HUES6 (cell line): ENCODE measurements around the gene FITM2.
"Not testable (repeated sequence)": the region's sequence is repeated elsewhere in the genome, so short reads cannot be mapped to it uniquely, and the experiment has no call there.

ENCODE experiments used
- H3K27ac ChIP-seq: 2 replicates; pipeline ENCODE4 v1.7.0; 2013; ENCODE audit warnings: low read depth, mild to moderate bottlenecking, low read length, inconsistent platforms
- H3K27me3 ChIP-seq: 2 replicates; pipeline ENCODE4 v1.6.1; 2013; ENCODE audit warnings: low read length; ENCODE audit not compliant: control insufficient read depth, insufficient read depth
- H3K36me3 ChIP-seq: 2 replicates; pipeline ENCODE4 v1.6.1; 2013; ENCODE audit warnings: low read length; ENCODE audit not compliant: control insufficient read depth, insufficient read depth
- H3K4me1 ChIP-seq: 2 replicates; pipeline ENCODE4 v1.6.1; 2013; ENCODE audit warnings: low read length; ENCODE audit not compliant: control insufficient read depth, insufficient read depth
- H3K4me3 ChIP-seq: 2 replicates; pipeline ENCODE4 v1.5.1; 2013; ENCODE audit warnings: low read depth, low read length
- H3K9ac ChIP-seq: one replicate; pipeline ENCODE4 v1.6.1; 2013; ENCODE audit warnings: mild to moderate bottlenecking, low read length
- H3K9me3 ChIP-seq: 2 replicates; pipeline ENCODE4 v1.6.1; 2013; ENCODE audit warnings: low read depth, low read length; ENCODE audit not compliant: control insufficient read depth, insufficient read depth

Gene FITM2

DNA sequence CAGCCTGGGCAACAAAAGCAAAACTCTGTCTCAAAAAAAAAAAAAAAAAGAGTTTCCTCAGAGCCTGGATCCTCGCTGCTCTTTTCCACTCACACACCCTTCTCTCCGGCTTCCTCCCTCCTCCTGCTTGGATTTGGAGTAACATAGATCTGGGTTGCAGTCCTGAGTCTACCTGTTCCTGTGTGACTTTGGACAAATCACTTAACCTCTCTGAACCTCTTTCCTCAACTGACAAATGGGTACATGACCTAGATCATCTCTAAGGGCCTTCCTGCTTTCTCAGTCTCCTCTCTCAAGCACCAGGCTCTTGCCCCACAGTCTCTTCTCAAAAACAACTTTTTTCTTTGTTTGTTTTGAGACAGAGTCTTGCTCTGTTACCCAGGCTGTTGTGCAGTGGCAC, 20.2 kb upstream of the FITM2 start:
- Histone ChIP-seq H3K36me3 (no peaks in the 10 kb centered on the region), H3K4me3 (no peak overlapping the region), H3K9ac (no peak overlapping the region), H3K4me1 (peaks cover 10% of the 10 kb centered on the region; the same call in 1 of the 2 replicates), H3K27me3 (no peaks in the 10 kb centered on the region), H3K9me3 (no peaks in the 10 kb centered on the region), H3K27ac (no peak overlapping the region)

DNA sequence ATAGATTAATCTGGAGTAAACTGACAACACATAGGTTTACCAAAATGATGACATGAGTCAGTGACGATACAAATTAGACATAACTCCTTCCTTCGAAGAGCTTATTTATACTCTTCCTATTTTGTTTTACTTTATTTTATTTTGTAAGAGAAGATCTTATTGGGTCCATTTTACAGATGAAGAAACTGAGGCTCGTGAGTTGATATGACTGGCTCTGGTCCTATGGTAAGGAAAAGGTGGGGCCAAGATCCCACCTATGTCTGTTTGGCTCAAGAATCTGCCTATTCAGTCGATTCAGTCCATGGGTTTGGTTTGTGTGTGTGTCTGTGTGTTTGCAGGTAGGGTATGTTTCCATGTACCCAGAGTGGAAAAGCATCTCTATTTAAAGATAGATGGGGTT, 17.4 kb upstream of the FITM2 start:
- Histone ChIP-seq H3K4me3 (no peak overlapping the region), H3K9ac (no peak overlapping the region), H3K27me3 (no peaks in the 10 kb centered on the region), H3K27ac (no peak overlapping the region), H3K4me1 (peaks cover 8% of the 10 kb centered on the region), H3K36me3 (no peaks in the 10 kb centered on the region), H3K9me3 (no peaks in the 10 kb centered on the region)

DNA sequence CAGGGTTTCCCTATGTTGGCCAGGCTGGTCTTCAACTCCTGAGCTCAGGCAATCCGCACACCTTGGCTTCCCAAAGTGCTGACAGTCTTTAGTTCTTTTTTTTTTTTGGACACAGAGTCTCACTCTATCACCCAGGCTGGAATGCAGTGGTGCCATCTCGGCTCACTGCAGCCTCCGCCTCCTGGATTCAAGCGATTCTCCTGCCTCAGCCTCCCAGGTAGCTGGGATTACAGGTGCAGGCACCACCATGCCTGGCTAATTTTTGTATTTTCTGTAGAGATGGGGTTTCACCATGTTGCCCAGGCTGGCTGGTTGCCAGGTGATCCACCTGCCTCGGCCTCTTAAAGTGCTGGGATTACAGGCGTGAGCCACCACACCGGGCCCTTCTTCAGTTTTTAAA, 16.7 kb upstream of the FITM2 start:
- not testable (repeated sequence) for H3K36me3 ChIP-seq, H3K27me3 ChIP-seq, H3K27ac ChIP-seq, H3K9ac ChIP-seq, H3K4me3 ChIP-seq, H3K9me3 ChIP-seq, H3K4me1 ChIP-seq

DNA sequence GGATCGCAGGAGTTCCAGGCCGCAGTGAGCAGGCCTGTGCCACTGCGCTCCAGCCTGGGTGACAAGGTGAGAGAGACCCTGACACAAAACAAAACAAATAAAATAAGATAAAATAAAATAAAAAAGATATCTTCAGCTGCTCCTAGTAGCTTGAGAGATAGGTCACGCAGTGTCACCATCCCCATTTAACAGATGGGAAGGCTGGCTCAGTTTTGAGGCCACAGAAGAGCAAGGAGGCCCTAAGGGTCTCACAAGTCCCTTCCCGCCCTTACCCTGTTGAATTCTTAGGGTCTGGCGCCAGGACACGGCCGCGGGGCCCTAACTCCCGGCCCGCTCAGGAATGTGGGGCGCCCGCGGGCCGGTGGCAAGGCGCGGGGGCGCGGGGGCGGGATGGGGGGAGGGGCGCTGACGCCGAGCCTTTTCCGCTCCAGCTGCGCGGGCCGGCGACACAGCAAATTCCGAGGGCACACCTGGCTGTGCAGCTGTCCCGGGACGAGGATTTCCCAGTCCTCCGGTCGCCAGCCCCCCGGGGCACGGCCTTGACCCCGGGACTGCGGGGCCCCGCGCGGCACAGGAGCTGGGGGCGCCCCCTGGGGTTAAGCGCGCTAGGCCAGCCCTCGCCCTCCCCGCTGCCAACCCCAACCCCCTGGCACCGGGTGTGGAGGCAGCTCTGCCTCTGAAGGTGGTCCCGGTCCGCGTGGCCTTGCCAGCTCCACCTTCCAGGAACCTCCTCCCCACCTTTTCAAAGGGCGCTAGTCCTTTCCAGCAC, 15.6 kb upstream of the FITM2 start:
- H3K9ac ChIP-seq: no peak overlapping the region
- no peaks in the 10 kb centered on the region for H3K36me3 ChIP-seq
- H3K27ac ChIP-seq: no peak overlapping the region
- H3K4me1 ChIP-seq: peaks cover 8% of the 10 kb centered on the region
- H3K4me3 ChIP-seq: peak overlapping the region; percentile 50
- H3K27me3 ChIP-seq: no peaks in the 10 kb centered on the region
- H3K9me3 ChIP-seq: no peaks in the 10 kb centered on the region

DNA sequence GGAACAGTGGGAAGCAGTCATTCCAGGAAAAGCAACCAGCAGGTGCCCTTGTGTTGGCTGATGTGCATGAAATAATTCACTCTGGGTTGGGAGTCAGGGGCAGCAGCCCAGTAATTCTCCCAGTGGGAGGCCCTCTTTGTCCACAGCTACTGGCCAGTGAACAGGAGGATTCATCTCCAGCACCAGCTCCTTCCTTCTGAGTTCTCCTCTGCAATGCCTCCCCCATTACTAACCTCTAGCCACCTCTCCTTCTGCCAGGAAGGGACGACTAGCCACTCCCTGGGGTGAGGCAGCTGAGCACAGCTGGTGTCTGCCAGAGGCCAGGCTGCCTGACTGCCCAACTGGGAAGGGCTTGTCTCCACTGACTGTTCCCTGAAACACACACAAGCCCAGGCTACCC, 13.3 kb upstream of the FITM2 start:
- peaks cover 8% of the 10 kb centered on the region for H3K4me1 ChIP-seq
- no peak overlapping the region for H3K4me3 ChIP-seq
- H3K27me3 ChIP-seq: no peaks in the 10 kb centered on the region
- H3K9me3 ChIP-seq: peaks cover 5% of the 10 kb centered on the region; the same call in 1 of the 2 replicates
- H3K27ac ChIP-seq: no peak overlapping the region
- no peak overlapping the region for H3K9ac ChIP-seq
- no peaks in the 10 kb centered on the region for H3K36me3 ChIP-seq

DNA sequence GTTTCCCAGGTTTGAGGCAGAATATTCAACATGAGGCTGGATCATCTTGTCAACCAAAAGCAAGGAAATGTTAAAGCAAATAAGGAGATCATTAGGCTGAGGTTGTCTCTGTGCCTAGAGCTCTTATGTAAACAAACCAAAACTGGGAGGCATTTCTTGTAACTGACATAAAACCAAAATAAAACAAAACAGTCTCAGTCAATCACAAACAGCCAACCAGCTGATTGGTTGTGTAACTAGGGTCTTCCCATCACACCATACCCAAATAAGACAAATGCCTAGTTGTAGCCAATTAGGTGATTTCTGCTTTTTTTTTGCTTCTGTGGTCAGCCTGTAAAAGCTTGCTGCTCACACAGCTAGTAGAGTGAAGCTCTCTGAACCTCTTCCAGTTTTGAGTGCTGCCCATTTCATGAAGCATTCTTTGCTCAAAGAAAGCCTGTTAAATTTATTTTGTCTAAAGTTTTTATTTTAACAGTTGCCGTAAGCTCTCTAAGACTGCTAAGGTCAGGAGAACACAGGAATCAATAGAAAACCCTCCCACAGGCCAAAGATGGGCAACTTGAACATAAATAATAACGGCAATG, 8.9 kb upstream of the FITM2 start:
- no peak overlapping the region for H3K9ac ChIP-seq
- H3K4me3 ChIP-seq: no peak overlapping the region
- H3K27ac ChIP-seq: no peak overlapping the region
- H3K36me3 ChIP-seq: no peaks in the 10 kb centered on the region
- H3K27me3 ChIP-seq: no peaks in the 10 kb centered on the region
- H3K9me3 ChIP-seq: peaks cover 5% of the 10 kb centered on the region; the same call in 1 of the 2 replicates
- H3K4me1 ChIP-seq: peaks cover 5% of the 10 kb centered on the region

DNA sequence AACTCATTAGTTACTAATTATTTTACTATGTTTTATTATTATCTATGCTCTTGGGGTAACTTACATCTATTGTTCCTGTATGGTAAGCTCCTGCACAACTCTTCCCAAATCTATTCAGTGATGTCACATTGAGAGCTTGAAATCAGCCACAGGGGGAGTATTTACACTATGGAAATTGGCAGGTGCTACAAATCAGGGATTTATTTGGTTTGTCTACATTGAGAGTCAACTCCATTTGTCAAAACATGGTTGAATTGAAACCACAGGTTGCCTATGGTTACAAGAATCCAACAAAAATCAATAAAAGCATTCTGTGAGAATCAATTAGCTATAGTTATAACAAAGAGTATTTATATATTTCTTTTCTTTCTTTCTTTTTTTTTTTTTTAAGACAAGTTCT, 3.9 kb upstream of the FITM2 start:
- H3K36me3 ChIP-seq: no peaks in the 10 kb centered on the region

DNA sequence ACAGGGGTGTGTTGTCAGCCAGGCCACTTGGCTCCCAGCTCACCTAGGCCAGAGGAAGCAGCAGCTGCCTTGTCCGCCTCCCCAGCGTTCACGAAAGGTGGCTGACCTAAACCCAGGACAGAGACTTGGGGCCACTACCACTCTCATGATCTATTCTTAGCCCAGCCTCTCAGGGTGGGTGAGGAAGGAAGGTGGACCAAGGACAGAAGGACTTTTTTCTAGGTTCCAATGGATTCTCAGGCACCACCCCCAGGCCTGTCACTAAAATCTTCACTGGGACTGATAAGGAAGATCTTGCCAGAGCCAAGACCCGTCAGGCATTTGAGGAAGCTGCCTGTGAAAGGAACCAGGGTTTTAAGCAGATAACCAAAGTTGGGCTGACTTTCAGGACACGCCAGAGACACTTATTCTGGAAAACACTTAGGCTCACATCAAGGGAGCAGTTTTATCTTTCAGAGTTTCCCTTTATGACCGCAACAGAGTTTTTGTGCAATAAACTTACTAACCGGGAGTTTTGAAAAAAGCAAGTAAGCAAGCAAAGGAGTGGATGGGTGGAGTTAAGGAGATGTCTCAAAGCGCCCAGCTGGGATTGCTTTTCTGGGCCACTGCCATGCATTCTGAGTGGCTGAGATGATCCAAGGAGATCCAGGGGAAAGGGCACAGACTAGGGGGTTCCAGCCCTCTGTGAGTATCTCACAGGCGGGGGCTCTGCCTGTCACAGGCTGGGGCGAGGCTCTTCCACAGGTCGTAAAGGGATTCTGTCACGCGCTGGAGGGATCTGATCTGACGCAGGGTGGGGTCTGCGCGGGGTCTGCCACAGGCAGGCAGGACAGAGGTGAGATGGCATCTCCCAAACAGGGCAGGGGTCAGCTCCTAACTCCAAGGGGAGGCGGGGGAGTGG, 989 bp downstream of the FITM2 start:
- Histone ChIP-seq H3K4me1 (peaks cover 10% of the 10 kb centered on the region; the same call in 1 of the 2 replicates), H3K4me3 (peak overlapping the region; percentile 91), H3K9me3 (no peaks in the 10 kb centered on the region), H3K9ac (peak overlapping the region; percentile 80), H3K36me3 (no peaks in the 10 kb centered on the region), H3K27ac (no peak overlapping the region), H3K27me3 (peaks cover 13% of the 10 kb centered on the region)

More for the DNA sequence above, 3.9 kb upstream of the FITM2 start:
- Histone ChIP-seq H3K9ac (no peak overlapping the region), H3K27ac (no peak overlapping the region), H3K9me3 (0 out of 2 replicates have a peak, but pooled peaks cover under 1% of the 10 kb centered on the region), H3K4me3 (no peak overlapping the region), H3K27me3 (peaks cover 13% of the 10 kb centered on the region), H3K4me1 (peaks cover 7% of the 10 kb centered on the region; the same call in 1 of the 2 replicates)

DNA sequence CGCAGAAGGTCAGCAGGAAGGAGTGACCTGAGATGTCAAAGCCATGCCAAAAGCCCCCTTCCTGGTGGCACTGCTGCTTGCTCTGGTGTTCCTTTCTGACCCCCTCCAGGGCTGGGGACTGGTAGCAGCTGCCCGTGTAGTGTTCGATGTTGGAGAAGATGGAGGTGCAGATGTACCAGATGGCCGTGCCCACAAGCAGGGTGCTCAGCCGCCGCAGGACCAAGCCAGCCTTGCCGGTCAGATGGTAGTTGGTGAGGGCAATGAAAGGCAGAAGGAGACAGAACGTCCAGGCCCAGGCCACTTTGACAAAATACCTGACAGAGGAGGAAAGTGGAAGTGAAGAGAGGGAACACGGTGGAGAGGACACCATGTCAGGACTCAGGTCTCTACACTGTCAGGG, 4.1 kb downstream of the FITM2 start:
- Histone ChIP-seq H3K9me3 (no peaks in the 10 kb centered on the region), H3K36me3 (no peaks in the 10 kb centered on the region), H3K27ac (no peak overlapping the region), H3K27me3 (peaks cover 10% of the 10 kb centered on the region), H3K4me1 (peaks cover 10% of the 10 kb centered on the region; the same call in 1 of the 2 replicates), H3K4me3 (no peak overlapping the region), H3K9ac (no peak overlapping the region)

DNA sequence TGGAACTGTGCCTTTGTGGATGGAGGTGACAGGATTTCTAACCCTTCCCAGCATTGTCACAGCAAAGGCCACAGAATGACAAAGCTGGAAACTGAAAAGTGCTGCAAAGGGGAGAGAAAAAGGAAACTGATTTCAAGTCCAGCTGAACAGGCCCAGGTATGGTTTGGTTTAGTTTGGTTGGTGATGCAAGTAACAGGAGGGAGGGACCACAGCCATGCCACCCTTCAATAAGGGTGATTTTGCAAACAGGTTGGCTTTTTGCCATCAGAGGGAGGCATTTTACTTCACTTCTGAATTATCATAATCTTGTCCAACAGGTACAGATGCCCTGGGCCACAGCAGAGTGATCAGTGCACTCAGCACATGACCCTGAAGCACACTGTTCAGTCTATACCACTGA, 6.6 kb downstream of the FITM2 start:
- no peaks in the 10 kb centered on the region for H3K36me3 ChIP-seq

DNA sequence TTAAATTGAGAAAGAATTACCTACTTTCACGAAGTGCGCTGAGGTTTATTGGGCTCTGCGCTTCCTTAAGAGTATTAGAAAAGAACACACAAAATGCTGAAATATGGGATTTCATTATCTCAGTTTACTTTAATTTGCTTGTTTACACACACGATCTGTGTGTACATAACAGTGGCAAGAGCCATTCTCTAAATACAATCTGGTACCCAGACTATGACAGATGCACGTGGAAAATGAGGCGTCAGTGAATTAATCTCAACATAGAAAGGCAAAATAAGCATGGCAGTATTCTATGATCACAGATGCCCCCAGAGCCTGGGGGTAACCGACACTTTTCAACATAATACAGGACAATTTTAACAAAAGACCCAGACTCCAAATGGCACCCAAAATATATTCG, 8.3 kb downstream of the FITM2 start:
- Histone ChIP-seq H3K27ac (no peak overlapping the region), H3K9ac (no peak overlapping the region)

More for the DNA sequence above, 6.6 kb downstream of the FITM2 start:
- Histone ChIP-seq H3K27me3 (no peaks in the 10 kb centered on the region), H3K4me3 (no peak overlapping the region), H3K27ac (no peak overlapping the region), H3K9me3 (no peaks in the 10 kb centered on the region), H3K4me1 (no peaks in the 10 kb centered on the region), H3K9ac (no peak overlapping the region)

More for the DNA sequence above, 8.3 kb downstream of the FITM2 start:
- Histone ChIP-seq H3K4me1 (no peaks in the 10 kb centered on the region), H3K9me3 (no peaks in the 10 kb centered on the region), H3K36me3 (no peaks in the 10 kb centered on the region), H3K27me3 (no peaks in the 10 kb centered on the region), H3K4me3 (no peak overlapping the region)
